GM21576 (cell line): Measurements from ENCODE around the gene EFCAB5.
"Not testable (repeated sequence)": the region's sequence is repeated elsewhere in the genome, so short reads cannot be mapped to it uniquely, and the experiment has no call there.

ENCODE experiments used
- ATAC-seq: cut with Tn5 transposase; IDR thresholded peaks from one replicate; pipeline ENCODE4 v1.9.1; 2021; ENCODE audit warnings: mild to moderate bottlenecking, moderate library complexity; ENCODE audit not compliant: unreplicated experiment

Gene EFCAB5

DNA sequence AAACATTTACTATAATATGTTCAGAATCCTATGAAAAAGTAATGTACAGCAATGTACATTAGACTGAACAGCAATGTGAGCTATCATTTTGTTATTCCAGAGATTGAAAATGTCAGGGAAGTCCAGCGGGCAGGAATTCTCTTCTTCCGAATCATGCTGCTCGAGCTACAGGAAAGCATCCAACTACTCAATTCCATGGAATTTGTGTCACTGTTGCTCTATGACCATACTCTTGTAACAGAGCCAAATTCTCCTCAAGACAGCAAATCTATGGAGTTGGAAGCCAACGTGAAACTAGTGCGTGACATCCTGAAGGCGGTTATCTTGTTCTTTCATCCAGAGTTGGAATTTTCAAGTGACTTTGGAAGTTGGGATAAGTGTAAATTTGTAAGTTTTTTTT is 150.3 kb downstream of the EFCAB5 start:
- no peak for ATAC-seq

DNA sequence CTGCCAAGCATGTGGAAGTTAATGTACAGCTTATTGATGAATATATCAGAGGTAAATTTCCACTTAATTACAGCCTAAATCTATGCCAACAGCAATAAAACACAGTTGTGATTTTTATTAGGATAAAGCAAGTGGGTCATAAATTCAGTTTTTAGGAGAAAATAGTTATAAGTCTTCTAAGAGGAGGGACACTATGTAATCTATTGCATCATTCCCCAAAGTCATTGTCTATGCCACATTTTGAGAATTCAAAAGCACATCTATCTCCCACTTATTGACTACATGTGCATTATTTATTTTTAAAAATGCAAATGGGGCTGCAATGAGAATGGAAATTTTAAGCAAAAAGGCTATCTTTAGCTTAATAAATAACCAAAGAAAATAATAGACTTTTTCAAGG is 151.5 kb downstream of the EFCAB5 start:
- no peak for ATAC-seq

DNA sequence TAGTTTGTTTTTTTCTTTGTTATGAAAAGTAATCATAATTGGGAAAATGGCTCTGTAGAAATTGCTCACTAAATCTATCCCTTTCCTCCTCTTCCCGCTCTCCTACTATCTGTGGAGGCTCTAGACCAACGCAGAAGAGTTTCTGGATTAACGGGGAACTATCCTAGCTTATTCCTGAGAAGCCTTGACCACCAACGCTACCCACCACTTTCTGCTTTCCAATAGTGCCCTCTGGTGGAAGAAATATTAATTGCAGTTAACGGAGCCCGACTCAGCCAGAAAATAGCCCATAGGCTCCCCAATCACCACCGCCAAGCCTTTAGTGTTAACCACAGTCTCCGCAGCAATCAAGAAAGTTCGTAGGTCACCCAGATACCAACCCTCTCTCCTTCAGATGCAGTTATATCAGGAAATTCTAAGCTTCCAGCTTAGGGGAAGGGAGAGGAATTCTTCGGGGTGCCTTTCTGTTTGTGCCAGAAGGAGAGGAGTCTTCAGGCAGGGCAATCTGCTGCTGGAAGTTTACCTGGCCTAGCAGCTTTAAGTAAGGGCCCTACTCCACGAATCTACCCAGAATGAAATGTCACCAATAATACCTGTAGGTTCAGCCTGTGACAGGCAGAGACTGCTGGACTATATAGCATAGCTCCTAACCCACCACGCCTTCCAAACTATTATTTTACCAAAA is 152.2 kb downstream of the EFCAB5 start:
- ATAC-seq = no peak

DNA sequence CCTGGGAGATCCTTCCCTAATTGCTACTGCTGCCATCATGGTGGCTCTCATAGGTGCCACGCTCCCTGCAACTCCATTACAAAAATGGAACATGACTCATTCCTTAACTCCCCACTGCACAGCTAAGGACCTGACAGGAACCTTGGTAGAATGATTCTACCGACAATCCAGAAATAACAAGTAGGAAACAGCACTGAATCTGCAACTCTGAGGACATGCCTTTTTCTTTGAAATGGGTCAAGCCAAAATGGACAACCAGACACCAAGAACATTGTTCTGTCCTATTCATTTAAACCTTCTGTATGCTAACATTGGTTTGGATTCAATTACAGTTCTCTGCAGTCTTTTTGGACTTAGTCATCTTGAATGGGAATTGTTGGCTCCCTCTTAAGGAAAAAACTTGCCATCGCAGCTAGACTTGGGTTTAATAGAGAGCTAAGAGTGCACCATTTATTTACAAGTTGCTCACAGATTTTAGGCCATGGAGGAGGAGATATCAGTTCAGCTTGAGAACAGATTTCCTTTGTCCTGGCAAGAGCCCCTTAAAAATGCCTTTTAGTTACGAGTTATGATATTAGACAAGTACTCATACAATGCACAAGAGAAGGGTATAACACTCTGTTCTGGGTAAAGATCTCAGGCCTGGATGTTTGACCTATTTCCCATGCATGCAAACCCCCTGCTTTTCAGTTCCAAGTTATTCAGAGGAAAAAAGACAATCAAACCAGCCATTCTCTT is 154.2 kb downstream of the EFCAB5 start:
- ATAC-seq = no peak

DNA sequence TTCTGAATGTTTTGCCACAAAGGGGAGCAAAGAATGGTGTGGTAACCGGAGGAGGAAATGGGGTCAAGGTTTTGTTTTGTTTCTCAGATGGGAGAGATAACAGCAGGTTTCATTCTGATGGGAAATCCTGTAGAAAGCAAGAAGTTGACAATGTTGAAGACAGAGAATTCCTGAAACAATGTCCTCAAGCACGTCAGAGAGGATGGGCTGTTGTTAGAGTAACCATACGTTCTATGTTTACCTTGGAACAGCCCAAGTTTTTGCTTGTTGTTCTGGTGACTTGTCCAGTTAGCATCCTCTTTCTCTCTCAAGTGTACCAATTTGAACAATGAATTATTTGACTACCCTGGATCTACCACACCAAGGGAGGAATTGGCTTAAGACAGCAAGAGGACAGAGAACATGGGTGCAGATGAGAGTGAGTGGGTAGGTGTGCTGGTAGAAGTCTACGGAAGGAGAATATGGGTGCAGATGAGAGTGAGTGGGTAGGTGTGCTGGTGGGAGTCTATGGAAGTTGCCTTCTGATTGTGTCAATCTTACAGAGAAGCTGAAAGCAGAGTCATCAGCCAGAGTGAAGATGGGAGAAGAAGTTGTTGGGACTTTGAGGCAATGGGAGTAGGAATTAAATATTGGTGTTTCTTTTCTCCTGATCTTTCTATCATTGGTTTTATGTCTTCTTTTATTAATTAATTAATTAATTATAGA is 160.4 kb downstream of the EFCAB5 start:
- no peak for ATAC-seq

DNA sequence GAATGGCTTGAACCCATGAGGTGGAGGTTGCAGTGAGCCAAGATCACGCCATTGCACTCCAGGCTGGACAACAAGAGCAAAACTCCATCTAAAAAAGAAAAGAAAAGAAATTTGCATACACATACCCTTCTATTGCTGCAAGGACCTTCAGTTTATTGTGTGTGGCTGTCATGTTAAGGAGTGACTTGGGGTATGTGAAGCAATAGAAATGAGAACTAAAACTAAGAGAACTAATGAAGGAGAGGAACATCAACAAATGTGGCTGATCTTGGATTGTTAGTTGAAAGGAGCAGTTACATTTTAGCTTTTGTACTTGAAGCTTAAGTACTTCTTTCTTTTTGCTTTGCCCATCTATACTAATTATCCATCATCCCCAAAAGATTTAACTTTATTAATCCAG is 162.5 kb downstream of the EFCAB5 start:
- no peak for ATAC-seq

DNA sequence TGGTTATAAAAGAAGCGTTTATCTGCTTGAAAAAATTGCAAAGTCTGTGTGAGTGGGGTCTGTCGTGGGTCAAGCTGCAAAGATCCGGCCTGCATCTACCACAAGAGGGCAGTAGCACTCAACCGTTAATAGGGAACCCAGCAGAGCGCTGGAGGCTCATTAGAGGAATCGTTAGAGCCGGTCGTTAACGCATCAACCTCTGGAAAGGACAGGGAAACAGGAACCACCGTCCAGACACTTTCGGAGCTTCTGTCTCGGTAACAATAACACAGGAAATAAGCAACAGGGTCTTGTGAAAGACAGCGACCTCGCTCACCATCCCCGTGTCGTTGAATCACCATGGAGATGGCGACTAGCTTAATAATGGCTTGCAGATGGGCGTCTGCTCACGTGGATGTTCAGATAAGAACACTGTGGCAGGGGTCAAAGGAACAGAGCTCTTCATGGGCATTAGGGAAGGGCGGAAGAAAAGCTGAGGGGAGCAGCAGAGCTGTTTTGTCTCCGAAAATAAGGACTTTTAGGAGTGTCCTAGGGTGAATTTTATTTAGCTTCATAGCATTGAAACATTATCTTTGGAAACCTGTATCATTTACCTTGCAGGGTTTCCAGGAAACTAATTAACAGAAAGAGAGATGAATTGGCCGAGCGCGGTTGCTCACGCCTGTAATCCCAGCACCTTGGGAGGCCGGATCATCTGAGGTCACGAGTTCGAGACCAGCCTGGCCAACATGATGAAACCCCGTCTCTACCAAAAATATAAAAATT is 163.3 kb downstream of the EFCAB5 start:
- ATAC-seq = peak; percentile 50

DNA sequence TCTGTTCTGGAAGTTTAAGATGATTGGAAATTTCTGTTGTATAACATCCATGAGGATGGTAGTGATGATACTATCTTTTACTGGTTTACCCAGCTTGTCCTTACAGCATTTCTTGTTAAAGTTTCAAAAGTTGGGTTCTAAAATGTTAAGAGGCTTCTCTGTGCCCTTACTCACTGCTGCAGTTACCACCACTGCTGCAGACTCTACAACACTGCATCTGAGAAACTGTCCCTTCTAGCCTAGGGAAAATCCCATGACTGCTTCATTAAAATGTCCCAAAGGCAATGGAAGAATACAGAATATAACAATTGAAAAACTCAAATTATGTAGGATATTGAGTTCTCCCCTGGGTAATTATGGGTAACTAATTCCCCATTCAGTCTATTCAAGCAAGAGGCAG is 171.4 kb downstream of the EFCAB5 start:
- no peak for ATAC-seq

DNA sequence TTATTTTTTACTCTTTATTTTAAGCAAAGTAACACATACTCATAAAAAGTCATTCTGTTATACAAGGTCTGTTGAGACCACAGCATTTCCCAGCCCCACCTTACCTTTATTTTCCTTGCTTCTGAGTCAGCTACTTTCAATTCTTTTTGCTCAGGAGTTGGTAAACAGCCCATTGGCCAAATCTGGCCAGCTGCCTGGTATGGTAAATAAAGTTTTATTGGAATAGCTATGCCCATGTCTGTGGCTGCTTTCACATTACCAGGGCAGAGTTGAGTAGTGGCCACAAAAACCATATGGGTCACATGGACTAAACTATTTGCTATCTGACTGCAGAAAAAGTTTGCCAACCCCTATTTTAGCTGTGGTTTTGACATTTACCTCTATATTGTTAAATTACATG is 171.8 kb downstream of the EFCAB5 start:
- no peak for ATAC-seq

DNA sequence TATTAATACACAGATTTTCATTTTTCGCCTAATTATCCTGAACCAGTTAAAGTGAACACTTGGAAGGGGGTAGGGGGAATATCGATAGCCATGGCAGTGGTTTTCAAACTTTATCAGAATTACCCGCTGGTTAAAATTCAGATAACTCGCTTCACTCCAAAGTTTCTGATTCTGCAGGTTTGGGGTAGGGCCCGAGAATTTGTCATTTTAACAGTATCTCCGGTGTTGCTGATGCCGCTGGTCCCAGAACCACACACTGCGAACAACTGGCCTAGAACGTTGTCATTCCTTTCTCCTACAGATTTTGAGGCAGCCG is 174.9 kb downstream of the EFCAB5 start:
- ATAC-seq = no peak

DNA sequence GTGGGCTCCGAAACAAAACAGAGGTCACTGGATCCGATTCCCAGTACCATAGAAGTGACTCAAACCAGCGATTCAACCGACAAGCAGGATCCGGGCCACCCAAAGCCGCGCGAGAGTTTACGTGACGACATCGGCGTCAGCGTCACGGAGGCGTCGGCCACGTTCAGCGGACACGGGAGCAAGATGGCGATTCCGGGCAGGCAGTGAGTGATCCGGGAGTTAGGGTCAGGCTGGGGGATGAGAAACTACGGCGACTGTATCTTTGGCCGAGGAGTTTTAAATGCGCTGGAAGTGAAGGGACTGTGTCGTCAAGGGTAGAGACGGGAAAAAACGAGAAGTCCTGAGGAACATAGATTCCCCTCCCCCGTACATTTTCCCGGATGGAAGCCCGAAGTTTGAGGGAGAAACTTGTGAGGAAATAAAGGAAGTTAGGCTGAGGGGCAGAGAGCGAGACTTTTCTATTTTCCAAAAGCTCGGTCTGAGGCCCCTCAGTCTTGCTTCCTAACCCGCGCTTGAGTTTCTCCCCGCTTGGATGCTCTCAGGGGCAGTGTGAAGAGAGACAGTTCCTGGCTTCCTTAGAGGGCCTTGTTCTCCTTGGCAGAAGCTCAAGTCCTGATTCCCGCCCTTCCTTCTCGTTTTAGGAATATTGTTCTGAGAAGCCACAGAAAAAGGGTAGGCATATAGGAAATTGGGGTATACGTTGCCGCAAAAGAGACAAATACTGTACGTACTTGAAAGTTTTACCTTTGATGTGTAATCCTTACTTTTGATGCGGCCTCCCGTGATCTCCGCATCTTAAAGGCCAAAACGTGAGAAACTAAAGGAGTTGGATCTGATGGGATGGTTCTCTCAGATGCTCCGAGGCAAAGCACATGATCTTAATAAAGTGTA is 175.5 kb downstream of the EFCAB5 start, which contains the start of gene NSRP1:
Gene NSRP1, plus strand, starts transcription at position 156 of the 891 bp plus-strand sequence. Its CDS starts 28 bp downstream, at position 184.
- ATAC-seq = peak; percentile 73

DNA sequence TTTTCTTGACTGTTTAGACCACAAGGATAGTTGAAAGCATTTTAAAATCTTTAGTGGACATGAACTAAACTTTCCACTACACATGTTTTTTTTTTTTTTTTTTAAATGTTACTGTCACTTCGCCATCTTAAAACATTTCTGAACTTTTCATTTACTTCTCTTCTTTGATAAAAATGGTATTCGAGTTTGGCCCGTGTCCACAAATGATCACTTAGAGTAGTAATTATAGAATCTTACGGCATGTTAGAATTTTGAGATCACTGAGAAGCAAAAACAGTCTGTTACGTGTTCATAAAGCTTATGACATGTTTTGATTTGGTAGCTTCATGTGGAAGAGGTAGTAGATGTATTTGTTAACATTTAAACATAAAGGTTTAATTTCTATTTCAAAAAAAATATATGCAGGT is 176.2 kb downstream of the EFCAB5 start:
- ATAC-seq = no peak

DNA sequence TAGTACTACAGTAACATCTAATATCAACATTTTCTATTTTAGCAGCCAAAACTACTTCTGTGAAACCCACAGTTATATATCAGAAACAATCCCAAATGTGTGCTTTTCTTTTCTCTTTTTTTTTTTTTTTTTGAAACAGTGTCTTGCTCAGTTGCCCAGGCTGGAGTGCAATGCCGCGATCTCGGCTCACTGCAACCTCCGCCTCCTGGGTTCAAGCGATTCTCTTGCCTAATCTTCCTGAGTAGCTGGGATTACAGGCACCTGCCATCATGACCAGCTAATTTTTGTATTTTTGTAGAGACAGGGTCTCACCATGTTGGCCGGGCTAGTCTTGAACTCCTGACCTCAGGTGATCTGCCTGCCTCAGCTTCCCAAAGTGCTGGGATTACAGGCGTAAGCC is 177.2 kb downstream of the EFCAB5 start:
- ATAC-seq = not testable (repeated sequence)

DNA sequence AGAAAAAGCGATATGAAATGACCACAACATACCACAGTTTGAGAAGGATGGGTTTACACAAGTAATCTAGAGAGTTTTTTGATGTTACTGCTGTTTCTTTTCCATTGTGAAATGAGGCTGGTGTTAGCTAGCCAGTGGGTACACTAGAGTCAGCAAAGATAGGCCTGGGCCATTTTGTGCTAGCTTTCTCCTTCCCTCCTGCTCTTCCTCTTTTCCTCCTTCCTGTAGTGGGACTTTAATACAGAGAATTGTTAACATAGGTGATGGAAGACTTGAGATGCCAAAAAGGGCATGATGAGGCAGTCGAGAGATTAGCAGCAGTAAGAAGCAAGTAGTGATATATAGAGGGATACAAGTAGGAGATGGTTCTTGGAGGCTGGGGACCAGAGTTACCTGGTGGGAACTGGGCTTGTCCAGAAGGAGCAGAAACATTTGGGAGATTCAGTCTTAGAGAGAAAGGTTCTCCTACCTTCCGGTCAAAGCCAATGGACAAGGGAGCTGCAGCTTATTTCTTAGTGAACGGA is 182.9 kb downstream of the EFCAB5 start:
- ATAC-seq = no peak

DNA sequence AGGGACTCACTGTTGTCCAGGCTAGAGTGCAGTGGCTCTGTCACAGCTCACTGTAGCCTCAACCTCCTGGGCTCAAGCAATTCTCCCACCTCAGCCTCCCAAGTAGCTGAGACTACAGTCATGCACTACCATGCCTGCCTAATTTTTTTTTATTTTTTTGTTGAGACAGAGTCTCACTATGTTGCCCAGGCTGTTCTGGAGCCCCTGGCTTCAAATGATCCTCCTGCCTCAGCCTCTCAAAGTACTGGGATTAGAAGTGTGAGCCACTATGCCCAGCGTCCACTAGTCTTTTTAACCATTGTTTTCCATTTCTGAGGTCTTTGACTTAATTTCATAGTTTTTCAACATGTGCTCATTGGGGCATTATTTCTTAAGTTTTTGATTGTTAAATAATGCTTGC is 188.7 kb downstream of the EFCAB5 start:
- no peak for ATAC-seq

DNA sequence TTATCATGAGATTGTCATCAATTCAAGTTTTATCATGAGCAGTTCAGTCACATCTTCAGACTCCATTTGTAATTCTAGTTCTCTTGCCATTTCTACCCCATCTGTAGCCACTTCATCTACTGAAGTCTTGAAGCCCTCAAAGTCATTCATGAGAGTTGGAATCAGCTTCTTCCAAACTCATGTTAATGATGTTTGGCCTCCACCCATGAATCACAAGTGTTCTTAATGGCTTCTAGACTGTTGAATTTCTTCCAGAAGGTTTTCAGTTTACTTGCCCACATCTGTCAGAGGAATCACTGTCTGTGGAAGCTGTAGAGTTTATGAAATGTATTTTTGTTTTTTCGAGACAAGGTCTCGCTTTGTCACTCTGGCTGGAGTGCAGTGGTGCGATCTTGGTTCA is 191.2 kb downstream of the EFCAB5 start:
- no peak for ATAC-seq

DNA sequence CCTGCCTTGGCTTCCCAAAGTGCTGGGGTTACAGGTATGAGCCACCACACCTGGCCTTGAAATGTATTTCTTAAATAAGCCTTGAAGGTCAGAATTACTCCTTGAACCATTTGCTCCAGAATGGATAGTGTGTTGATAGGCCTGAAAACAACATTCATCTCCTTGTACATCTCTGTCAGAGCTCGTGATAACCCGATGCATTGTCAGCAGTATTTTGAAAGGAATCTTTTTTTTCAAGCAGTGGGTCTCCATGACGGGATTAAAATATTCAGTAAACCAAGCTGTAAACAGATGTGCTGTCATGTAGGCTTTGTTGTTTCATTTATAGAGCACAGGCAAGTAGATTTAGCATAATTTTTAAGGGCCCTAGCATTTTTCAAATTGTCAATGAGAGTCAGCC is 191.8 kb downstream of the EFCAB5 start:
- ATAC-seq = no peak

DNA sequence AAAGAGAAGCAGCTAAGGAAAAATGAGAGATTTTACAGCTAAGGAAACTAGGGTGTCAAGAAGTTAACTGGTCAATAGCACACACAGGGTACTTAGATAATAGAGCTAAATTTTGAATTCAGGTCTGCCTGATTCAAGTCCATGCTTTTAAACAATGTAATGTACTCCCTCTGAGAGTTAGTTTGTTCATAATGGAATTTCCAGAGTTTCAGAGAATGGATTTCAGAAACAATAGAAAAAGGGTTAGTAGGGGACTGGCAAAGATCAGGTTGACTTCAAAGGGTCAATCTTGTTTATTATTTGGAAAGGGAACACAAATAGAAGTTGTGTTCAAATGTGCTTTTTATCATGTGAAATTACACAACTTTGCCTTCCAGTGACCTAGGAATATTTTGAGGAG is 193.1 kb downstream of the EFCAB5 start:
- ATAC-seq = no peak

DNA sequence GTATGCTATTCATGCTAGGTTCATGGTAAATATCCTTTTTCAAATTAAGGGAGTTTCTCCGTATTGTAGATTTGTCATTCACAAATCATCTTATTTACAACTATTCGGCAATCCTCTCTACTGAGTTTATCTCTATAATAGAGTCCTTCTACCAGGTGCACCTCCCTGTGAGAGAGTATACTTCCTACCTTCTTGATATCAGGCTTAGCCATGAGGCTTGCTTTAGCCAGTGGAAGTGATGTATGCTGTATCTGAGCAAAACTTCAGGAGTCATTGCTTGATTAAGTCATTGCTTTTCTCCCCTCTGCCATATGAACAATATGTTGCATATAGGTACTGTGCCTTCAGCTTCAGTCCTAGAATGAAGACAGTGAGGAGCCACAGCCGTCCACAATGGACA is 195.7 kb downstream of the EFCAB5 start:
- ATAC-seq = no peak

DNA sequence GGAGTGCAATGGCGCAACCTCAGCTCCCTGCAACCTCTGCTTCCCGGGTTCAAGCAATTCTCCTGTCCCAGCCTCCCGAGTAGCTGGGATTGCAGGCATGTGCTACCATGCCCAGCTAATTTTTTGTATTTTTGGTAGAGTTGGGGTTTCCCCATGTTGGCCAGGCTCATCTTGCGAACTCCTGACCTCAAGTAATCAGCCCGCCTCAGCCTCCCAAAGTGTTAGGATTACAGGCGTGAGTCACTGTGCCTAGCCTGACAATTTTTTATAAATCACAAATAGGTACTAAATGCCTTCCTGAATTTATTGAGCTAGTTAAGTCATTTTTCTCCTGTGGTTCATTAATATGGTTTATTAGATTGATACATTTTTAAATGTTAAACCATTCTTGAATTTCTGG is 206.4 kb downstream of the EFCAB5 start:
- not testable (repeated sequence) for ATAC-seq
